H9 (cell line): ENCODE measurements around the gene HMGCS2. TPM values are rescaled to one million over a fixed set of nuclear protein-coding genes. Genes with fewer than 3 reads are reported as not detected.

Experiments used
- DNase-seq: peaks from one replicate; pipeline ENCODE4 v3.0.0-alpha.2; 2017
- H2AFZ ChIP-seq: one replicate; pipeline ENCODE4 v1.6.1; 2013; ENCODE audit warnings: mild to moderate bottlenecking, low read length, control low read depth, moderate library complexity
- H2AK5ac ChIP-seq: 2 replicates; pipeline ENCODE4 v1.6.1; 2013; ENCODE audit warnings: low read length, control low read depth, mixed read lengths; ENCODE audit not compliant: insufficient read length
- H2BK120ac ChIP-seq: one replicate; pipeline ENCODE4 v1.6.1; 2013; ENCODE audit warnings: low read depth, mild to moderate bottlenecking, low read length, control low read depth, inconsistent platforms; ENCODE audit not compliant: poor library complexity, severe bottlenecking
- H2BK12ac ChIP-seq: 2 replicates; pipeline ENCODE4 v1.6.1; 2013; ENCODE audit warnings: low read length, control low read depth, mixed read lengths, low read depth; ENCODE audit not compliant: insufficient read length
- H2BK15ac ChIP-seq: 2 replicates; pipeline ENCODE4 v1.6.1; 2013; ENCODE audit warnings: low read depth, low read length, control low read depth
- H2BK20ac ChIP-seq: one replicate; pipeline ENCODE4 v1.6.1; 2013; ENCODE audit warnings: low read depth, mild to moderate bottlenecking, low read length, control low read depth, inconsistent platforms; ENCODE audit not compliant: poor library complexity, severe bottlenecking
- H2BK5ac ChIP-seq: 2 replicates; pipeline ENCODE4 v1.6.1; 2013; ENCODE audit warnings: low read length, control low read depth, mixed read lengths; ENCODE audit not compliant: insufficient read length
- H3K14ac ChIP-seq: 2 replicates; pipeline ENCODE4 v1.6.1; 2013; ENCODE audit warnings: low read length, control low read depth; ENCODE audit not compliant: insufficient read depth
- H3K18ac ChIP-seq: 2 replicates; pipeline ENCODE4 v1.6.1; 2013; ENCODE audit warnings: low read depth, mild to moderate bottlenecking, mixed read lengths, low read length, control low read depth; ENCODE audit not compliant: insufficient read length
- H3K23ac ChIP-seq: 2 replicates; pipeline ENCODE4 v1.6.1; 2013; ENCODE audit warnings: low read length, control low read depth, mixed read lengths, low read depth; ENCODE audit not compliant: insufficient read length
- H3K23me2 ChIP-seq: 2 replicates; pipeline ENCODE4 v1.6.1; 2013; ENCODE audit warnings: low read depth, mild to moderate bottlenecking, mixed read lengths, low read length, control low read depth; ENCODE audit not compliant: insufficient read length, poor library complexity, severe bottlenecking
- H3K27ac ChIP-seq: 2 replicates; pipeline ENCODE4 v1.5.1; 2013; ENCODE audit warnings: low read length, control low read depth, mixed read lengths, low read depth; ENCODE audit not compliant: insufficient read length
- H3K27me3 ChIP-seq: 2 replicates; pipeline ENCODE4 v1.6.1; 2013; ENCODE audit warnings: low read length, control low read depth, inconsistent platforms; ENCODE audit not compliant: insufficient read depth
- H3K4ac ChIP-seq: 2 replicates; pipeline ENCODE4 v1.6.1; 2013; ENCODE audit warnings: low read depth, mild to moderate bottlenecking, control low read depth, inconsistent platforms, low read length, moderate library complexity
- H3K4me1 ChIP-seq: 2 replicates; pipeline ENCODE4 v1.6.1; 2013; ENCODE audit warnings: low read length, control low read depth, inconsistent platforms; ENCODE audit not compliant: insufficient read depth
- H3K4me2 ChIP-seq: 2 replicates; pipeline ENCODE4 v1.6.1; 2013; ENCODE audit warnings: low read length, control low read depth, mixed read lengths; ENCODE audit not compliant: insufficient read length, insufficient read depth
- H3K56ac ChIP-seq: 2 replicates; pipeline ENCODE4 v1.6.1; 2013; ENCODE audit warnings: low read depth, mild to moderate bottlenecking, mixed read lengths, low read length, control low read depth; ENCODE audit not compliant: insufficient read length
- H3K79me1 ChIP-seq: 2 replicates; pipeline ENCODE4 v1.6.1; 2013; ENCODE audit warnings: low read depth, mild to moderate bottlenecking, moderate library complexity, low read length, control low read depth, inconsistent platforms; ENCODE audit not compliant: insufficient read depth, poor library complexity, severe bottlenecking
- H3K79me2 ChIP-seq: 2 replicates; pipeline ENCODE4 v1.6.1; 2013; ENCODE audit warnings: low read length, control low read depth, inconsistent platforms; ENCODE audit not compliant: insufficient read depth
- H3K9ac ChIP-seq: 2 replicates; pipeline ENCODE4 v1.6.1; 2013; ENCODE audit warnings: low read length, control low read depth, mixed read lengths; ENCODE audit not compliant: insufficient read length; ENCODE audit errors: extremely low read depth
- H3K9me3 ChIP-seq: one replicate; pipeline ENCODE4 v1.6.1; 2013; ENCODE audit warnings: low read depth, low read length, inconsistent platforms; ENCODE audit not compliant: control insufficient read depth
- H3T11ph ChIP-seq: one replicate; pipeline ENCODE4 v1.6.1; 2013; ENCODE audit warnings: mild to moderate bottlenecking, low read length, control low read depth, inconsistent platforms
- H4K20me1 ChIP-seq: one replicate; pipeline ENCODE4 v1.6.1; 2013; ENCODE audit not compliant: control insufficient read depth, insufficient read length, insufficient read depth
- H4K5ac ChIP-seq: 2 replicates; pipeline ENCODE4 v1.6.1; 2013; ENCODE audit warnings: low read depth, mild to moderate bottlenecking, mixed read lengths, low read length, control low read depth; ENCODE audit not compliant: insufficient read length
- H4K8ac ChIP-seq: replicated peaks from 2 replicates; pipeline ENCODE4 v1.6.1; 2013; ENCODE audit warnings: low read length, control low read depth, mixed read lengths, low read depth; ENCODE audit not compliant: insufficient read length
- H4K91ac ChIP-seq: 2 replicates; pipeline ENCODE4 v1.6.1; 2013; ENCODE audit warnings: low read depth, mild to moderate bottlenecking, moderate library complexity, mixed read lengths, low read length, control low read depth; ENCODE audit not compliant: insufficient read length
- H3K27ac Mint-ChIP-seq, 3 experiments: 2 replicates in 2 of 3; 3 replicates in 1 of 3; pipeline ENCODE4 v1.8.0; 2020 to 2021; ENCODE audit warnings: mixed read lengths in 3 of 3, mild to moderate bottlenecking in 1 of 3, moderate library complexity in 1 of 3
- H3K27me3 Mint-ChIP-seq: 2 replicates; pipeline ENCODE4 v1.8.0; 2021; ENCODE audit warnings: low read depth, mild to moderate bottlenecking, moderate library complexity, mixed read lengths
- H3K36me3 Mint-ChIP-seq, 3 experiments: 2 replicates in 2 of 3; 3 replicates in 1 of 3; pipeline ENCODE4 v1.8.0; 2020 to 2021; ENCODE audit warnings: low read depth in 3 of 3, mixed read lengths in 3 of 3; ENCODE audit not compliant: insufficient read depth in 1 of 3
- H3K4me1 Mint-ChIP-seq, 2 experiments: 2 replicates each; pipeline ENCODE4 v1.8.0; 2020; ENCODE audit warnings: mixed read lengths in 2 of 2
- H3K4me3 Mint-ChIP-seq, 2 experiments: 2 replicates in 1 of 2; 3 replicates in 1 of 2; pipeline ENCODE4 v1.8.0; 2020 to 2021; ENCODE audit warnings: mild to moderate bottlenecking in 2 of 2, mixed read lengths in 2 of 2, moderate library complexity in 1 of 2
- H3K9me3 Mint-ChIP-seq, 2 experiments: 2 replicates in 1 of 2; 3 replicates in 1 of 2; pipeline ENCODE4 v1.8.0; 2020; ENCODE audit warnings: mild to moderate bottlenecking in 2 of 2, mixed read lengths in 2 of 2, moderate library complexity in 1 of 2
- CTCF ChIP-seq: fragments of 200-600 bp; sonication (generic); conservative IDR thresholded peaks from 3 replicates; pipeline ENCODE4 v1.8.0; 2021; ENCODE audit warnings: antibody characterized with exemption, mild to moderate bottlenecking
- WGBS: extraction: QIAGEN DNeasy Blood & Tissue Kit; methylation state at CpG from one replicate; pipeline ENCODE4 v1.1.7; 2013; ENCODE audit warnings: missing lambda C conversion rate, low lambda C conversion rate, mixed read lengths; ENCODE audit not compliant: insufficient read length; ENCODE audit errors: extremely low coverage; 5-methylcytosine and 5-hydroxymethylcytosine counted together
- total RNA-seq: library from RNA; stranded (reverse); gene quantifications from 2 replicates; pipeline ENCODE4 v1.2.1, GENCODE V29; 2021

Gene HMGCS2
- total RNA-seq, 1 experiment from 2014 or later = not detected

GRCh38 chr1:119778886-119779560 lies 10.3 kb upstream of the HMGCS2 start:
- no peak overlapping the region for H2AFZ ChIP-seq
- no CpG with 5 or more reads among the region's 13 CpGs for WGBS
- H3K4me1 Mint-ChIP-seq = peaks cover 2 to 6% of the 10 kb centered on the region in 2 experiments

More at GRCh38 chr1:119778886-119779560, 10.3 kb upstream of the HMGCS2 start:
- no peak overlapping the region for H4K5ac ChIP-seq
- Mint-ChIP-seq H3K4me3 (no peak overlapping the region), H3K27me3 (no peaks in the 10 kb centered on the region; the same call in 1 of the 2 replicates), H3K27ac (no peak overlapping the region), H3K9me3 (no peaks in the 10 kb centered on the region), H3K36me3 (no peaks in the 10 kb centered on the region)
- H3K4me2 ChIP-seq = no peak overlapping the region
- no peak overlapping the region for H2BK5ac ChIP-seq
- no peak overlapping the region for H2BK15ac ChIP-seq
- no peak overlapping the region for H3K14ac ChIP-seq
- no peaks in the 10 kb centered on the region for H3K79me2 ChIP-seq
- no peaks in the 10 kb centered on the region for H3K23me2 ChIP-seq
- no peak overlapping the region for H2AK5ac ChIP-seq
- H4K91ac ChIP-seq = no peak overlapping the region
- H3K56ac ChIP-seq = no peak overlapping the region
- no peak overlapping the region for H4K8ac ChIP-seq
- H2BK20ac ChIP-seq = no peak overlapping the region
- no peak overlapping the region for H2BK120ac ChIP-seq
- no peak overlapping the region for H3K23ac ChIP-seq
- no peaks in the 10 kb centered on the region for H3K79me1 ChIP-seq
- H3K27ac ChIP-seq = no peak overlapping the region
- H3T11ph ChIP-seq = no peak overlapping the region
- DNase-seq = no peak
- H2BK12ac ChIP-seq = no peak overlapping the region
- TF ChIP-seq CTCF = no peak
- H3K18ac ChIP-seq = no peak overlapping the region
- H4K20me1 ChIP-seq = no peaks in the 10 kb centered on the region
- H3K9me3 ChIP-seq = no peaks in the 10 kb centered on the region
- no peak overlapping the region for H3K4ac ChIP-seq
- H3K27me3 ChIP-seq = no peaks in the 10 kb centered on the region
- no peaks in the 10 kb centered on the region for H3K4me1 ChIP-seq
- no peak overlapping the region for H3K9ac ChIP-seq
